K562 (cell line): ENCODE data around the gene UFSP1. TPM values are rescaled to one million over a fixed set of nuclear protein-coding genes. Genes with fewer than 3 reads are reported as not detected.

ENCODE experiments used
- BDP1 ChIP-seq: IDR thresholded peaks from 3 replicates; pipeline ENCODE4 v1.6.1; 2011; ENCODE audit not compliant: insufficient read length, insufficient read depth
- NFRKB ChIP-seq: fragments of 450-650 bp; IDR thresholded peaks from 2 replicates; pipeline ENCODE4 v1.6.1; 2016; ENCODE audit warnings: low read depth
- POLR2G ChIP-seq: fragments of 200-400 bp; formaldehyde crosslinking; IDR thresholded peaks from 2 replicates; pipeline ENCODE4 v1.6.1; 2017; ENCODE audit warnings: low read depth, mild to moderate bottlenecking, antibody characterized with exemption, low read length, moderate library complexity
- RBM14 ChIP-seq: fragments of 200-400 bp; formaldehyde crosslinking; IDR thresholded peaks from 2 replicates; pipeline ENCODE4 v1.6.1; 2018; ENCODE audit warnings: low read depth, mild to moderate bottlenecking, low read length, moderate library complexity, borderline replicate concordance; ENCODE audit not compliant: insufficient read depth
- SREBF2 ChIP-seq: sonication (generic); formaldehyde crosslinking; IDR thresholded peaks from 2 replicates; pipeline ENCODE4 v1.4.0; 2020; ENCODE audit warnings: mild to moderate bottlenecking, missing genetic modification reagents
- ZBTB43 ChIP-seq: sonication (generic); formaldehyde crosslinking; IDR thresholded peaks from 2 replicates; pipeline ENCODE4 v1.8.0; 2023; ENCODE audit warnings: mild to moderate bottlenecking, missing genetic modification reagents
- ZBTB7A ChIP-seq: IDR thresholded peaks from 2 replicates; pipeline ENCODE4 v1.6.1; 2011; ENCODE audit warnings: low read depth, mild to moderate bottlenecking, low read length, moderate library complexity, borderline replicate concordance; ENCODE audit not compliant: control insufficient read depth
- ZNF197 ChIP-seq: fragments of 200-800 bp; sonication (Bioruptor generic); IDR thresholded peaks from 2 replicates; pipeline ENCODE4 v1.6.1; 2016; ENCODE audit warnings: low read depth, missing genetic modification characterization, missing compliant biosample characterization
- ZNF512 ChIP-seq: IDR thresholded peaks from 2 replicates; pipeline ENCODE4 v1.6.1; 2016; ENCODE audit warnings: missing genetic modification characterization, missing compliant biosample characterization
- ZNF699 ChIP-seq: fragments of 250-450 bp; sonication (Bioruptor Pico); IDR thresholded peaks from 2 replicates; pipeline ENCODE4 v1.8.0; 2021; ENCODE audit warnings: mild to moderate bottlenecking, moderate library complexity; ENCODE audit not compliant: insufficient replicate concordance
- ZNF785 ChIP-seq: fragments of 250-450 bp; sonication (Bioruptor Pico); IDR thresholded peaks from 2 replicates; pipeline ENCODE4 v1.4.0; 2020; ENCODE audit warnings: mild to moderate bottlenecking
- polyA plus RNA-seq, 8 experiments: library from polyadenylated mRNA; depleted of rRNA in 4 of 8; stranded (reverse) in 5 of 8; unstranded in 3 of 8; fragments of >200 nt; fragmentation: Nextera tagmentation in 2 of 8; fragmentation: Illumina TruSeq in 1 of 8; extraction: Ambion mirVana in 2 of 8; extraction: Trizol in 1 of 8; gene quantifications; 2 replicates each; pipeline versions ENCODE4 v1.2.1 to v1.2.3, GENCODE V29; 2011 to 2014; ENCODE audit warnings: inconsistent platforms in 1 of 8, missing spikeins in 1 of 8
- total RNA-seq, 7 experiments: library from RNA; depleted of rRNA in 6 of 7; stranded (reverse); fragments of >200 nt in 6 of 7; fragmentation: Illumina TruSeq in 2 of 7; extraction: Trizol in 2 of 7; gene quantifications; 2 replicates each; pipeline versions ENCODE4 v1.2.1 to v1.2.3, GENCODE V29; 2011 to 2021; ENCODE audit warnings: low replicate concordance in 1 of 7

UFSP1 gene
- total and polyA plus RNA-seq, 9 of the 15 experiments (the other 6 are each of a cell fraction or from before 2014, with no cell fraction given): 0.50 to 18.8 (median 2.1) TPM

DNA sequence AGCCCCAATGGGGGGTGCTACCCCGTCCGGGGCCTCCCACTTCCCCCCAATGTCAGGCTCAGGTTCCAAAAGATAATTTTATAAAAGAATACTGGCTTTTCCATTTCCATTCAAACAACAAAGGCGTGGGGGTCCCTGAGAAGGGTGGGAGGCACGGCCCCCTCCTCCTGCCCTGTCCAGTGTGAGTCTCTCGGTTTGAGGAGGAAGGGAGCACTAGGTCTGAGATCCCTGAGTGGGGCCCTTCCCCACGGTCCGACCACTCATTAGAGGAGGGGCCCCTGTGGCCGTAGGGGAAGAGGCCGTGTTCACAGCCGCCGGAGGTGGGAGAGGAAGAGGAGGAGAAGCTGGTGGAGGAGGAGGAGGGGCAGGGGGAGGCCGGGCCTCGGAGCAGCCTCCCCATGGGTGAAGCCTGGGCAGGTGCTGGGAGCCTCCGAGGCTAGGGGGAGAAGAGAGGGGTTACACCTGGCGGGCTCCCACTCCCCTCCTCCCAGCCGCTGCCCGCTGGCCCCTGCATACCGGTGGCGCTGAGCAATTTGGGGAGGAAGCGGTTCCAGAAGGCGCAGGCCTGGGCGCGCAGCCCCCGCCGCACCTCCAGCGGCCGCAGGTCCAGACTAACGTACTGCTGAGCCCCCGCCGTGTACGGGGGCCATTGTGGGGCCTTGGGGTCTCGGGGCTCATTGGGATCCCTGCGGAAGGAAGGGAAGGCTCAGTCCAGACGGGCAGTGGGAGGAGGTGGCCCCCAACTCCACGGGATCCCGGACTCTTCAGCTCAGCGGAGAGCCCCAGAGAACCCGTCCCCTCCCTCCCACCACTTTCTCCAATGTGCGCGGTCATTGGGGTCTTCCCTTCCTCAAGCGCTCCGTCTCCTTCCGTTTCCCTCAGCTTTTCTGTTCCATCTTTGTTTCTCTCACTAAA, 1.4 kb upstream of the UFSP1 start (continued):
- TF ChIP-seq ZNF512 (tag) (0 out of 2 replicates have a peak, but pooled peaks have one; percentile 8), ZBTB43 (CRISPR knock-in tag) (no peak), SREBF2 (no peak), NFRKB (0 out of 2 replicates have a peak, but pooled peaks have one; percentile 71), POLR2G (peak; percentile 44; the same call in 1 of the 2 replicates), RBM14 (0 out of 2 replicates have a peak, but pooled peaks have one; percentile 61), ZNF699 (no peak), BDP1 (no peak), ZNF197 (CRISPR knock-in tag) (0 out of 2 replicates have a peak, but pooled peaks have one; percentile 55), ZNF785 (CRISPR knock-in tag) (no peak), ZBTB7A (peak; percentile 66)
